ENCODE measurements around the gene ANKRD27. TPM values are rescaled to one million over a fixed set of nuclear protein-coding genes. Genes with fewer than 3 reads are reported as not detected.

ANKRD27 gene
- total RNA-seq, 1 donor from 2014 or later: 36.4 TPM

DNA sequence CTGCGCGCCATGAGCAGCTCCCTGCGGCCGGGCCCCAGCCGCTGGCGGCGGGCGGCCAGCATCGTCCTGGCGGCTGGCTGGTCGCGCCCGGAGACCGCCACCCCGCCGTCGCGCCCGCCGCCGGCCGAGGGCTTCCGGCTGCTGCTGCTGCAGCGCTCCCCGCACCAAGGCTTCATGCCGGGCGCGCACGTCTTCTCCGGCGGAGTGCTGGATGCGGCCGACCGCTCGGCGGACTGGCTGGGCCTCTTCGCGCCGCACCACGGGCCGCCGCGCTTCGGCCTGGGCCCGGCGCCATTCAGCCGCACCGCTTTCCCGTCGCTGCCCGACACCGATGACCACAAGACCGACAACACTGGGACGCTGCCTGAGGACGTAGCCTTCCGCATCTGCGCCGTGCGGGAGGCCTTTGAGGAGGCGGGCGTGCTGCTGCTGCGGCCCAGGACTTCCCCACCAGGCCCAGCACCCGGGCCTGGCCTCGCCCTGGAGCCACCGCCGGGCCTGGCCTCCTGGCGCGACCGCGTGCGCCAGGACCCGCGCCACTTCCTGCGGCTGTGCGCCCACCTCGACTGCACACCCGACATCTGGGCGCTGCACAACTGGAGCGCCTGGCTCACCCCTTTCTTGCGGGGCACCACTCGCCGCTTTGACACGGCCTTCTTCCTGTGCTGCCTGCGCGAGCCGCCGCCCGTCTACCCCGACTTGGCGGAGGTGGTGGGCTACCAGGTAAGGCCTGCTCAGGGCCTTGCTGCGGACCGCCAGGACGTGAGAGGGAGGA lies 17.2 kb upstream of the ANKRD27 start:
- H3K4me1 Mint-ChIP-seq (ENCODE audit: low read depth): peaks cover 34% of the 10 kb centered on the region
- H3K36me3 Mint-ChIP-seq (ENCODE audit: insufficient read depth): peaks cover 18% of the 10 kb centered on the region
- peak overlapping the region; percentile 70 for H3K4me3 Mint-ChIP-seq (ENCODE audit: low read depth)
- DNase-seq (ENCODE audit: low spot score, unreplicated experiment): no peak
- peaks cover 15% of the 10 kb centered on the region for H3K27me3 Mint-ChIP-seq
- no peaks in the 10 kb centered on the region for H3K9me3 Mint-ChIP-seq (ENCODE audit: low read depth)
- TF ChIP-seq, protein P1, sequence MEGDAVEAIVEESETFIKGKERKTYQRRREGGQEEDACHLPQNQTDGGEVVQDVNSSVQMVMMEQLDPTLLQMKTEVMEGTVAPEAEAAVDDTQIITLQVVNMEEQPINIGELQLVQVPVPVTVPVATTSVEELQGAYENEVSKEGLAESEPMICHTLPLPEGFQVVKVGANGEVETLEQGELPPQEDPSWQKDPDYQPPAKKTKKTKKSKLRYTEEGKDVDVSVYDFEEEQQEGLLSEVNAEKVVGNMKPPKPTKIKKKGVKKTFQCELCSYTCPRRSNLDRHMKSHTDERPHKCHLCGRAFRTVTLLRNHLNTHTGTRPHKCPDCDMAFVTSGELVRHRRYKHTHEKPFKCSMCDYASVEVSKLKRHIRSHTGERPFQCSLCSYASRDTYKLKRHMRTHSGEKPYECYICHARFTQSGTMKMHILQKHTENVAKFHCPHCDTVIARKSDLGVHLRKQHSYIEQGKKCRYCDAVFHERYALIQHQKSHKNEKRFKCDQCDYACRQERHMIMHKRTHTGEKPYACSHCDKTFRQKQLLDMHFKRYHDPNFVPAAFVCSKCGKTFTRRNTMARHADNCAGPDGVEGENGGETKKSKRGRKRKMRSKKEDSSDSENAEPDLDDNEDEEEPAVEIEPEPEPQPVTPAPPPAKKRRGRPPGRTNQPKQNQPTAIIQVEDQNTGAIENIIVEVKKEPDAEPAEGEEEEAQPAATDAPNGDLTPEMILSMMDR (IDR thresholded peaks at IDR 0.05; ENCODE audit: unreplicated experiment): no peak
- H3K27ac Mint-ChIP-seq: no peak overlapping the region

DNA sequence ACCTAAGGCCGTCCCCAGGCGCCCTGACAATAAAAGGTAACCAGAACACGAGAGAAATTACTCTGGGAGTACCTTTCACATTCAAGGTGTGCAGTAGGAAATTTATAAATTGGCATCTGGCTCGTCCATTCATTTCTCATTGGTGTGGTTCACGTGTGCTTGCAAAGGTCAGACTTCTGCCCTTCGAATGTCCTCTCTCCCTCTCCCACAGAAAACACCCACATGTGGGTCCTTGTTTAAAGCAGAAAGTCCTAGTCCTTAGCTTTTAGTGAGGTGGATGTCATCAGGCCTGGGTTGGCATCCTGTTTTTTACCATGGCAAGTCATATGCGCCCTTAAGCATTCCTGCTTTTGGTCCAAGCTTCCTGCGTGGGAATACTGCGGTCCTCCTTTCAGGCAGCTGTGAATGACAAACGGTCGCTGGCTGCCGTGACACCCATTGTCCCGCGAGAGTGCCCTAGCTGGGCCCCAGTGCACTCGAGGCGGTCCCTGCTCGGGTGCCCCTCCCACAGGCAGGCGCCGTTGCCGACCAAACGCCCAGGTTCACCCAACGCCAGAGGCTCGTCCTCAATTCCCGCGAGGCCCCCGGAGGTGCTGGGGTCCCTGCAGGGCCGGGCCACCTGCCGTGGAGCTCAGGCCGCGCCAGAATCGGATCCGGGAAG lies 16.4 kb upstream of the ANKRD27 start, which contains the start of gene NUDT19:
TSS of gene NUDT19 (plus strand) at position 531 of the 661 bp plus-strand sequence. CDS start 140 bp downstream, outside the sequence.
- peaks cover 36% of the 10 kb centered on the region for H3K4me1 Mint-ChIP-seq (ENCODE audit: low read depth)
- peak within 1 kb of the TSS; percentile 35 for H3K27ac Mint-ChIP-seq
- H3K36me3 Mint-ChIP-seq (ENCODE audit: insufficient read depth): peaks cover 16% of the 10 kb centered on the region
- TF ChIP-seq, protein P1 (IDR thresholded peaks at IDR 0.05; ENCODE audit: unreplicated experiment): no peak
- DNase-seq (ENCODE audit: low spot score, unreplicated experiment): peak; percentile 60
- H3K9me3 Mint-ChIP-seq (ENCODE audit: low read depth): no peaks in the 10 kb centered on the region
- peak within 1 kb of the TSS; percentile 70 for H3K4me3 Mint-ChIP-seq (ENCODE audit: low read depth)
- peaks cover 18% of the 10 kb centered on the region for H3K27me3 Mint-ChIP-seq

- Mint-ChIP-seq H3K27ac (no peak overlapping the region), H3K4me1 (ENCODE audit: low read depth) (peaks cover 14% of the 10 kb centered on the region), H3K27me3 (peaks cover 12% of the 10 kb centered on the region), H3K4me3 (ENCODE audit: low read depth) (no peak overlapping the region), H3K36me3 (ENCODE audit: insufficient read depth) (peaks cover 5% of the 10 kb centered on the region), H3K9me3 (ENCODE audit: low read depth) (no peaks in the 10 kb centered on the region)
- TF ChIP-seq, protein P1 (IDR thresholded peaks at IDR 0.05; ENCODE audit: unreplicated experiment): no peak
- DNase-seq (ENCODE audit: low spot score, unreplicated experiment): no peak
Measured at GRCh38 chr19:32688311-32688710, 13.3 kb upstream of the ANKRD27 start.

DNA sequence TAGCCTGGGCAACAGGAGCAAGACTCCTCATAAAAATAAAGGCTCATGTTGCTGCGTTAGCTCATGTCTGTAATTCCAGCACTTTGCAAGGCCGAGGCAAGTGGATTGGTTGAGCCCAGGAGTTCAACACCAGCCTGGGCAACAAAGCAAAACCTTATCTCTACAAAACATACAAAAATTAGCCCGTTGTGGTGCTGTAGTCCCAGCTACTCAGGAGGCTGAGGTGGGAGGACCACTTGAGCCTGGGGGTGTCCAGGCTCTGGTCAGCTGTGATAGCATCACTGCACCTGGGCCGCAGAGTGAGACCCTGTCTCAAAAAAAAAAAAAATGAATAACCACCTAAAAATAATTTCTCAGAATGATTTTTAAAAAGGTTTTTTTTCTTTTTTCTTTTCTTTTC lies 12.7 kb upstream of the ANKRD27 start:
- Mint-ChIP-seq H3K27ac (no peak overlapping the region), H3K4me1 (ENCODE audit: low read depth) (peaks cover 8% of the 10 kb centered on the region), H3K9me3 (ENCODE audit: low read depth) (no peaks in the 10 kb centered on the region), H3K36me3 (ENCODE audit: insufficient read depth) (no peaks in the 10 kb centered on the region), H3K27me3 (peaks cover 12% of the 10 kb centered on the region), H3K4me3 (ENCODE audit: low read depth) (no peak overlapping the region)
- DNase-seq (ENCODE audit: low spot score, unreplicated experiment): no peak
- TF ChIP-seq, protein P1 (IDR thresholded peaks at IDR 0.05; ENCODE audit: unreplicated experiment): no peak

- Mint-ChIP-seq H3K4me1 (ENCODE audit: low read depth) (peaks cover 8% of the 10 kb centered on the region), H3K4me3 (ENCODE audit: low read depth) (no peak overlapping the region), H3K27me3 (peaks cover 17% of the 10 kb centered on the region), H3K9me3 (ENCODE audit: low read depth) (no peaks in the 10 kb centered on the region), H3K27ac (no peak overlapping the region), H3K36me3 (ENCODE audit: insufficient read depth) (no peaks in the 10 kb centered on the region)
- DNase-seq (ENCODE audit: low spot score, unreplicated experiment): no peak
- TF ChIP-seq, protein P1 (IDR thresholded peaks at IDR 0.05; ENCODE audit: unreplicated experiment): no peak
Measured at GRCh38 chr19:32686847-32687475, 12.0 kb upstream of the ANKRD27 start.

All from progenitor cell of endocrine pancreas (in vitro differentiated cells).